Mucosa of descending colon (tissue), 3 donors: ENCODE measurements around the gene CACNA1H. TPM values are rescaled to one million over a fixed set of nuclear protein-coding genes. Genes with fewer than 3 reads are reported as not detected.

Source experiments
- ATAC-seq: fragments of 200-7000 bp; cut with Tn5 transposase; one replicate; pipeline ENCODE4 v1.9.1; 2020; ENCODE audit warnings: mild to moderate bottlenecking, moderate library complexity
- DNase-seq, 3 donors: peaks; one replicate each; pipeline ENCODE4 v3.0.0-alpha.2; 2020
- H3K36me3 ChIP-seq: fragments of 200-600 bp; one replicate; pipeline ENCODE4 v1.8.0; 2021; ENCODE audit warnings: low read depth, mild to moderate bottlenecking
- H3K4me1 ChIP-seq: fragments of 200-600 bp; one replicate; pipeline ENCODE4 v1.8.0; 2021; ENCODE audit warnings: low read depth, mild to moderate bottlenecking
- H3K4me3 ChIP-seq: fragments of 200-600 bp; one replicate; pipeline ENCODE4 v1.8.0; 2021; ENCODE audit warnings: mild to moderate bottlenecking
- H3K9me3 ChIP-seq: fragments of 200-600 bp; one replicate; pipeline ENCODE4 v1.8.0; 2021; ENCODE audit warnings: mild to moderate bottlenecking
- intact Hi-C, 2 donors: fragments of 100-400 bp; cut with DNase I in 1 of 2; cut with micrococcal nuclease in 1 of 2; formaldehyde crosslinking; loops; one replicate each; pipeline versions ENCODE4 v1.11.0 to v1.11.1; 2022; cut with DNase I, micrococcal nuclease
- total RNA-seq, 3 donors: library from RNA; stranded (reverse); fragmentation: NEBNext Ultra II Directional in 2 of 3; extraction: Animal tissue kit (Norgen Biotek cat#: 25700) in 2 of 3; gene quantifications; one replicate each; pipeline versions ENCODE4 v1.2.1 to v1.2.4, GENCODE V29; 2021 to 2023
- TF ChIP-seq, protein P1 (sequence below): fragments of 200-600 bp; IDR thresholded peaks from one replicate; pipeline ENCODE4 v1.8.0; 2022; ENCODE audit warnings: antibody characterized with exemption, mild to moderate bottlenecking
- donor health status: DM: no; HTN: no; CAD: no; lungs with moderate emphysema.
- donor health status: DM: no; HTN: no; CAD: no.
- donor health status: DM: no; HTN: yes; CAD: no.

Gene CACNA1H
- total RNA-seq, 3 donors from 2014 or later: 6.0 to 160 (median 9.5) TPM

DNA sequence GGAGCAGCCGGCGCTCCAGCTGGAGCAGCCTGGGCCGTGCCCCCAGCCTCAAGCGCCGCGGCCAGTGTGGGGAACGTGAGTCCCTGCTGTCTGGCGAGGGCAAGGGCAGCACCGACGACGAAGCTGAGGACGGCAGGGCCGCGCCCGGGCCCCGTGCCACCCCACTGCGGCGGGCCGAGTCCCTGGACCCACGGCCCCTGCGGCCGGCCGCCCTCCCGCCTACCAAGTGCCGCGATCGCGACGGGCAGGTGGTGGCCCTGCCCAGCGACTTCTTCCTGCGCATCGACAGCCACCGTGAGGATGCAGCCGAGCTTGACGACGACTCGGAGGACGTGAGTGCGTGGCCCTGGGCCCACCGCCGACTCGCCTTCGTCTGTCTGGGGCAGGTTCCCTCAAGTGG, 56.2 kb downstream of the CACNA1H start:
- Histone ChIP-seq H3K4me3 (no peak overlapping the region), H3K36me3 (no peaks in the 10 kb centered on the region), H3K9me3 (no peaks in the 10 kb centered on the region), H3K4me1 (no peaks in the 10 kb centered on the region)
- TF ChIP-seq, protein P1, sequence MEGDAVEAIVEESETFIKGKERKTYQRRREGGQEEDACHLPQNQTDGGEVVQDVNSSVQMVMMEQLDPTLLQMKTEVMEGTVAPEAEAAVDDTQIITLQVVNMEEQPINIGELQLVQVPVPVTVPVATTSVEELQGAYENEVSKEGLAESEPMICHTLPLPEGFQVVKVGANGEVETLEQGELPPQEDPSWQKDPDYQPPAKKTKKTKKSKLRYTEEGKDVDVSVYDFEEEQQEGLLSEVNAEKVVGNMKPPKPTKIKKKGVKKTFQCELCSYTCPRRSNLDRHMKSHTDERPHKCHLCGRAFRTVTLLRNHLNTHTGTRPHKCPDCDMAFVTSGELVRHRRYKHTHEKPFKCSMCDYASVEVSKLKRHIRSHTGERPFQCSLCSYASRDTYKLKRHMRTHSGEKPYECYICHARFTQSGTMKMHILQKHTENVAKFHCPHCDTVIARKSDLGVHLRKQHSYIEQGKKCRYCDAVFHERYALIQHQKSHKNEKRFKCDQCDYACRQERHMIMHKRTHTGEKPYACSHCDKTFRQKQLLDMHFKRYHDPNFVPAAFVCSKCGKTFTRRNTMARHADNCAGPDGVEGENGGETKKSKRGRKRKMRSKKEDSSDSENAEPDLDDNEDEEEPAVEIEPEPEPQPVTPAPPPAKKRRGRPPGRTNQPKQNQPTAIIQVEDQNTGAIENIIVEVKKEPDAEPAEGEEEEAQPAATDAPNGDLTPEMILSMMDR: no peak
- ATAC-seq (no peak), DNase-seq (no peak)
- intact Hi-C loops: no loop called here

DNA sequence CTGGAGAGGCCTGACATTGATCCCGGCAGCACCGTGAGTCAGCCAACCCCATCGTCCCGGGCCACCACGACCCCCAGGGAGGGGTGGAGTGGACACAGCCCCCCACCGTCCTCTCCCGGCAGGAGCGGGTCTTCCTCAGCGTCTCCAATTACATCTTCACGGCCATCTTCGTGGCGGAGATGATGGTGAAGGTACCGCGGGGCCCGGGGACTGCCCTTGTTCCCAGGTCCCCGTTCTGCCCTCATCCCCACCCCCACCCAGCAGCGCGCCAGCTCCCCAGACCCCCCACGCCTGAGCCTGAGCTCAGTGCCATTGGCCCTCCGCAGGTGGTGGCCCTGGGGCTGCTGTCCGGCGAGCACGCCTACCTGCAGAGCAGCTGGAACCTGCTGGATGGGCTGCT, 57.6 kb downstream of the CACNA1H start:
- Histone ChIP-seq H3K4me1 (no peaks in the 10 kb centered on the region), H3K9me3 (no peaks in the 10 kb centered on the region), H3K4me3 (no peak overlapping the region), H3K36me3 (no peaks in the 10 kb centered on the region)
- intact Hi-C loops: no loop called here
- TF ChIP-seq, protein P1: no peak
- DNase-seq: no peak
- no peak for ATAC-seq

DNA sequence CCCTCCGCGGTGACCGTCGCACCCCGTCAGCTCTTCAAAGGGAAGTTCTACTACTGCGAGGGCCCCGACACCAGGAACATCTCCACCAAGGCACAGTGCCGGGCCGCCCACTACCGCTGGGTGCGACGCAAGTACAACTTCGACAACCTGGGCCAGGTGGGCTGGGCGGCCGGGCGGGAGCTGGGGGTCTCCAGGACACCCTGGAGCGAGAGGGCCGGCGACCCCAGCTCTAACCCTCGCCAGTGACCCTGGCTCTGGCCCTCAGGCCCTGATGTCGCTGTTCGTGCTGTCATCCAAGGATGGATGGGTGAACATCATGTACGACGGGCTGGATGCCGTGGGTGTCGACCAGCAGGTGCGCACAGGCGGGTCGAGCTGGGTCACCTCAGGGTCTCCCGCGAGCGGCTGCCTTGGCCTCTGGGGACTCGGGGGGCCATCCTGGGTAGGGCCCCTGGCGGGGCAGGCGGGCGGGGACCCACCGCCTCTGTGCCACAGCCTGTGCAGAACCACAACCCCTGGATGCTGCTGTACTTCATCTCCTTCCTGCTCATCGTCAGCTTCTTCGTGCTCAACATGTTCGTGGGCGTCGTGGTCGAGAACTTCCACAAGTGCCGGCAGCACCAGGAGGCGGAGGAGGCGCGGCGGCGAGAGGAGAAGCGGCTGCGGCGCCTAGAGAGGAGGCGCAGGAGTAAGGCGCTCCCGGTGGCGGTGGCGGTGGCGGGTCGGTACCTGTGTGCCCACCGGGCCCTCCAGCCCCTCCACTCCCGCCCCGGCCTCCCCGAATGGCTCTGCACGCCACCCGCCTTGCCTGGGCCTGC, 58.8 kb downstream of the CACNA1H start:
- no peaks in the 10 kb centered on the region for H3K36me3 ChIP-seq
- H3K4me3 ChIP-seq: no peak overlapping the region
- TF ChIP-seq, protein P1: no peak
- no peak for DNase-seq
- intact Hi-C loops: no loop called here
- H3K4me1 ChIP-seq: no peaks in the 10 kb centered on the region
- H3K9me3 ChIP-seq: no peaks in the 10 kb centered on the region
- ATAC-seq: no peak

DNA sequence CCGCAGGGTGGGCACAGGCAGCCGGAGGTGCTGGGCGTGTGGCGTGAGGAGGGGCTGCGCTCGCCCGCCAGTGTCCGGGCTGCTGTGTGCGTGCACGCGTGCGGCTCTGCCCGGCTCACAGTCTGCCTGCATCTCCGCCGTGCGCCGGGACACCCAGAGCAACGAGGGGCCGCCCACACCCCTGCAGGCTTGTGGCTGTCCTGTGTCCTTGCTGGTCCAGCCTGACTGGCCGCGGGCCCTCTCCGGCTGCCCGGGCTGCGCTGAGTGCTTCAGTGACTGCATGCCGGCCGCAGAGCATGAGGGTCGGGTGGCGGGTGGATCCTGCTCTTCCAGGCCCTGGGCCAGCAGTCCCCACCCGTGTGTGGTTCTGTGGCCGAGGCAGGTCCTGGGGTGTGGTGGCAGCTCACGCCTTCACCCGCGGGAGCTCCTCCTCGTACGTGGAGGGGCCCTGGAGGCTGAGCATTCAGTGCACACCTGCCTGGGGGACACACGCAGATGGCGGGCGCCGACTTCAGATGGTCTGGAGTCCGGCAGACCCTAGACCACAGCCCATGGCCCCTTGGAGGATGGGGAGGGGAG, 59.8 kb downstream of the CACNA1H start:
- intact Hi-C loops: no loop called here
- ATAC-seq: no peak
- Histone ChIP-seq H3K36me3 (no peaks in the 10 kb centered on the region), H3K4me1 (no peaks in the 10 kb centered on the region), H3K9me3 (no peaks in the 10 kb centered on the region), H3K4me3 (no peak overlapping the region)
- no peak for DNase-seq
- TF ChIP-seq, protein P1: no peak

DNA sequence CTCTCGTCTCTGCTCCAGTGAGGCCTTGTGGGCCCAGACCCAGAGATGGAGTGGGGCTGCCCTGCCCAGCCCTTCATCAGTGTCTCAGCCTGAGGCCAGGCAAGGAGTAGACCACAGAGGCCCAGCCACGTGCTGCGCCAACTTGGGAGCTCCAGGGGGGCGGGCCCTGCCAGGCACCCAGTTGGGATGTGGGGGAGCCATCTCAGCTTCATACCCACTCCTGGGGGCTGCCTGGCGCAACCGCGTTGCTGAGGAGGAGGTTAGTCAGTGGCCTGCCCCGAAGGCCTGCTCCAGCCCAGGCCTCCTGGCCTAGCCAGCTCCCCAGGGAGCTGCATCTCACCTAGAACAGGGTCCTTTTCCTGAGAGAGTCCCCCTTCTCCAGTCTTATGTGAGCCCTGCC, 60.3 kb downstream of the CACNA1H start:
- no peaks in the 10 kb centered on the region for H3K36me3 ChIP-seq
- no peak for ATAC-seq
- TF ChIP-seq, protein P1: no peak
- no peak for DNase-seq
- intact Hi-C loops: no loop called here
- no peaks in the 10 kb centered on the region for H3K9me3 ChIP-seq
- H3K4me3 ChIP-seq: no peak overlapping the region
- H3K4me1 ChIP-seq: no peaks in the 10 kb centered on the region
